ENCODE measurements around the gene CXorf58.
"Not testable (repeated sequence)": the region's sequence is repeated elsewhere in the genome, so short reads cannot be mapped to it uniquely, and the experiment has no call there.

CXorf58 gene

GRCh38 chrX:23907498-23908218 lies at the start of gene CXorf58, which contains the start of gene APOO:
TSS of gene CXorf58 (plus strand) at chrX:23908006. CDS start at chrX:23910303, 2,297 bp downstream.
TSS of gene APOO (minus strand) at chrX:23907938. CDS start at chrX:23907702, 236 bp downstream.
- peak; percentile 1 to 91 (median 74) for DNase-seq

- DNase-seq = not testable (repeated sequence)
Measured at GRCh38 chrX:23859238-23859637, 48.6 kb upstream of the CXorf58 start.

GRCh38 chrX:23861215-23861896 lies 46.5 kb upstream of the CXorf58 start:
- no peak for DNase-seq

GRCh38 chrX:23861952-23862351 lies 45.9 kb upstream of the CXorf58 start:
- DNase-seq = not testable (repeated sequence)

GRCh38 chrX:23864742-23865326 lies 43.0 kb upstream of the CXorf58 start:
- no peak for DNase-seq

- DNase-seq = no peak
Measured at GRCh38 chrX:23870041-23870440, 37.8 kb upstream of the CXorf58 start.

GRCh38 chrX:23871905-23872546 lies 35.8 kb upstream of the CXorf58 start:
- no peak for DNase-seq

- no peak for DNase-seq
Measured at GRCh38 chrX:23879380-23880090, 28.3 kb upstream of the CXorf58 start.

GRCh38 chrX:23883737-23884354 lies 24.0 kb upstream of the CXorf58 start:
- DNase-seq = peak in 2 of 56 donors; percentile 1 to 2

- no peak for DNase-seq
Measured at GRCh38 chrX:23884427-23885024, 23.3 kb upstream of the CXorf58 start.

- no peak for DNase-seq
Measured at GRCh38 chrX:23885803-23886202, 22.0 kb upstream of the CXorf58 start.

- DNase-seq = no peak
Measured at GRCh38 chrX:23887451-23887850, 20.4 kb upstream of the CXorf58 start.

- DNase-seq = no peak
Measured at GRCh38 chrX:23887918-23888317, 19.9 kb upstream of the CXorf58 start.

- no peak for DNase-seq
Measured at GRCh38 chrX:23888887-23889501, 18.8 kb upstream of the CXorf58 start.

GRCh38 chrX:23890933-23891332 lies 16.9 kb upstream of the CXorf58 start:
- DNase-seq = no peak

GRCh38 chrX:23894993-23895392 lies 12.8 kb upstream of the CXorf58 start:
- DNase-seq = not testable (repeated sequence)

- DNase-seq = not testable (repeated sequence)
Measured at GRCh38 chrX:23896539-23896938, 11.3 kb upstream of the CXorf58 start.

GRCh38 chrX:23896981-23897380 lies 10.8 kb upstream of the CXorf58 start:
- DNase-seq = no peak

GRCh38 chrX:23898412-23898959 lies 9.3 kb upstream of the CXorf58 start:
- DNase-seq = no peak

Data from amygdala (tissue), 56 donors.